OCI-LY7 (cell line): Measurements from ENCODE around the gene ZC3H8. TPM values are rescaled to one million over a fixed set of nuclear protein-coding genes. Genes with fewer than 3 reads are reported as not detected.

Experiments
- BruUV-seq: library from RNA; stranded (reverse); fragments of 400-500 nt; replicated peaks from 2 replicates; lab custom pipeline; 2021; lab: Mats Ljungman, UMichigan
- CTCF ChIA-PET: fragments of 300-600 bp; sonication (Branson Sonifier 250); formaldehyde crosslinking; loops from one replicate; lab custom pipeline; 2022; ENCODE audit warnings: antibody characterized with exemption; ENCODE audit not compliant: unreplicated experiment; lab: Charles Lee
- POLR2A ChIA-PET: fragments of 300-600 bp; sonication (Branson Sonifier 250); formaldehyde crosslinking; loops from one replicate; lab custom pipeline; 2022; ENCODE audit warnings: antibody characterized with exemption; lab: Charles Lee
- DNase-seq: peaks from one replicate; pipeline ENCODE4 v3.0.0-alpha.2; 2015; ENCODE audit warnings: low spot score
- H2AFZ ChIP-seq: fragments of 200-600 bp; sonication (generic), shearing (Covaris generic); 2 replicates; pipeline ENCODE4 v1.6.1; 2014; ENCODE audit warnings: mild to moderate bottlenecking, antibody characterized with exemption, low read length, moderate library complexity
- H3K27ac ChIP-seq: fragments of 200-600 bp; sonication (generic); 2 replicates; pipeline ENCODE4 v1.5.1; 2014; ENCODE audit warnings: mixed run types, low read depth, mild to moderate bottlenecking, moderate library complexity, low read length, inconsistent platforms; ENCODE audit not compliant: poor library complexity, severe bottlenecking
- H3K36me3 ChIP-seq: fragments of 200-600 bp; sonication (generic); 2 replicates; pipeline ENCODE4 v1.6.1; 2014; ENCODE audit warnings: mild to moderate bottlenecking, antibody characterized with exemption, low read length, moderate library complexity, mixed read lengths; ENCODE audit not compliant: insufficient read depth
- H3K4me1 ChIP-seq: fragments of 200-600 bp; sonication (generic); 2 replicates; pipeline ENCODE4 v1.5.1; 2014; ENCODE audit warnings: mild to moderate bottlenecking, low read length; ENCODE audit not compliant: insufficient read depth, poor library complexity, severe bottlenecking
- H3K4me2 ChIP-seq: fragments of 200-600 bp; sonication (generic); 2 replicates; pipeline ENCODE4 v1.6.1; 2014; ENCODE audit warnings: mild to moderate bottlenecking, low read length
- H3K4me3 ChIP-seq: fragments of 200-600 bp; sonication (generic); 2 replicates; pipeline ENCODE4 v1.5.1; 2014; ENCODE audit warnings: mild to moderate bottlenecking, low read depth, low read length; ENCODE audit not compliant: poor library complexity, severe bottlenecking
- H3K79me2 ChIP-seq: fragments of 200-600 bp; sonication (generic); 2 replicates; pipeline ENCODE4 v1.6.1; 2016; ENCODE audit warnings: low read depth, mild to moderate bottlenecking, low read length, moderate library complexity, mixed read lengths; ENCODE audit not compliant: insufficient read depth
- H3K9me2 ChIP-seq: fragments of 200-600 bp; sonication (generic); 2 replicates; pipeline ENCODE4 v1.6.1; 2016; ENCODE audit warnings: mild to moderate bottlenecking, low read length, mixed read lengths; ENCODE audit not compliant: insufficient read depth
- H3K9me3 ChIP-seq: fragments of 200-600 bp; sonication (generic); 2 replicates; pipeline ENCODE4 v1.6.1; 2014; ENCODE audit warnings: mild to moderate bottlenecking, mixed run types, low read length, mixed read lengths
- H4K20me1 ChIP-seq: fragments of 200-600 bp; sonication (generic); 2 replicates; pipeline ENCODE4 v1.6.1; 2014; ENCODE audit warnings: mild to moderate bottlenecking, antibody characterized with exemption, low read length, moderate library complexity, mixed read lengths; ENCODE audit not compliant: insufficient read depth
- EZH2phosphoT487 ChIP-seq: fragments of 200-600 bp; sonication (generic); IDR thresholded peaks from 2 replicates; pipeline ENCODE4 v1.6.1; 2018; ENCODE audit warnings: low read depth, borderline replicate concordance, mild to moderate bottlenecking, mixed run types, antibody characterized with exemption, low read length, moderate library complexity, mixed read lengths
- intact Hi-C: fragments of 100-400 bp; cut with micrococcal nuclease; formaldehyde crosslinking; loops from one replicate; pipeline ENCODE4 v1.10.0; 2022; ENCODE audit not compliant: unreplicated experiment
- total RNA-seq, 2 experiments: library from RNA; depleted of rRNA in 1 of 2; stranded (reverse); fragments of >200 nt in 1 of 2; shearing (Covaris generic) in 1 of 2; gene quantifications; 2 replicates each; pipeline ENCODE4 v1.2.3, GENCODE V29; 2014 to 2022
- TF ChIP-seq, protein P1 (sequence below): fragments of 200-600 bp; sonication (generic); conservative IDR thresholded peaks from 2 replicates; pipeline ENCODE4 v1.5.1; 2014; ENCODE audit warnings: mild to moderate bottlenecking, antibody characterized with exemption, low read length, moderate library complexity, mixed read lengths

Gene ZC3H8
- total RNA-seq, 2 experiments from 2014 or later = 15.0 to 23.8 TPM

- no TSS peak for BruUV-seq
- H3K27ac ChIP-seq = no peak overlapping the region
- ChIA-PET CTCF (no interaction called here), POLR2A (interaction anchor here (0.5 kb wide), 1 partner anchor 92 kb away, joined by 6 read pairs; no protein-coding TSS in a partner anchor)
- H3K4me1 ChIP-seq = peaks cover 13% of the 10 kb centered on the region
- DNase-seq = no peak
- H3K4me2 ChIP-seq = no peak overlapping the region
- no peak overlapping the region for H3K4me3 ChIP-seq
- no peaks in the 10 kb centered on the region for H3K9me2 ChIP-seq
- H2AFZ ChIP-seq = no peak overlapping the region
- H3K79me2 ChIP-seq = no peaks in the 10 kb centered on the region
- H3K9me3 ChIP-seq = no peaks in the 10 kb centered on the region
- H3K36me3 ChIP-seq = no peaks in the 10 kb centered on the region
- no peak for TF ChIP-seq EZH2phosphoT487
- intact Hi-C loops = no loop called here
- H4K20me1 ChIP-seq = no peaks in the 10 kb centered on the region
Measured at GRCh38 chr2:112164876-112165275, 90.0 kb downstream of the ZC3H8 start.

- CTCF ChIA-PET = no interaction called here
- no peak for DNase-seq
- Histone ChIP-seq H3K36me3 (no peaks in the 10 kb centered on the region), H3K4me1 (peaks cover 24% of the 10 kb centered on the region), H4K20me1 (no peaks in the 10 kb centered on the region), H3K27ac (no peak overlapping the region), H3K9me2 (no peaks in the 10 kb centered on the region), H3K4me2 (no peak overlapping the region), H3K4me3 (no peak overlapping the region), H3K9me3 (no peaks in the 10 kb centered on the region), H2AFZ (no peak overlapping the region), H3K79me2 (no peaks in the 10 kb centered on the region)
- TF ChIP-seq, protein P1, sequence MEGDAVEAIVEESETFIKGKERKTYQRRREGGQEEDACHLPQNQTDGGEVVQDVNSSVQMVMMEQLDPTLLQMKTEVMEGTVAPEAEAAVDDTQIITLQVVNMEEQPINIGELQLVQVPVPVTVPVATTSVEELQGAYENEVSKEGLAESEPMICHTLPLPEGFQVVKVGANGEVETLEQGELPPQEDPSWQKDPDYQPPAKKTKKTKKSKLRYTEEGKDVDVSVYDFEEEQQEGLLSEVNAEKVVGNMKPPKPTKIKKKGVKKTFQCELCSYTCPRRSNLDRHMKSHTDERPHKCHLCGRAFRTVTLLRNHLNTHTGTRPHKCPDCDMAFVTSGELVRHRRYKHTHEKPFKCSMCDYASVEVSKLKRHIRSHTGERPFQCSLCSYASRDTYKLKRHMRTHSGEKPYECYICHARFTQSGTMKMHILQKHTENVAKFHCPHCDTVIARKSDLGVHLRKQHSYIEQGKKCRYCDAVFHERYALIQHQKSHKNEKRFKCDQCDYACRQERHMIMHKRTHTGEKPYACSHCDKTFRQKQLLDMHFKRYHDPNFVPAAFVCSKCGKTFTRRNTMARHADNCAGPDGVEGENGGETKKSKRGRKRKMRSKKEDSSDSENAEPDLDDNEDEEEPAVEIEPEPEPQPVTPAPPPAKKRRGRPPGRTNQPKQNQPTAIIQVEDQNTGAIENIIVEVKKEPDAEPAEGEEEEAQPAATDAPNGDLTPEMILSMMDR = no peak
- no peak for TF ChIP-seq EZH2phosphoT487
- intact Hi-C loops = no loop called here
- BruUV-seq = no TSS peak
- POLR2A ChIA-PET = no interaction called here
Measured at GRCh38 chr2:112163541-112163981, 91.3 kb downstream of the ZC3H8 start.

- TF ChIP-seq, protein P1 = no peak
- no peak for TF ChIP-seq EZH2phosphoT487
- Histone ChIP-seq H3K9me3 (no peaks in the 10 kb centered on the region), H3K4me2 (no peak overlapping the region), H3K79me2 (no peaks in the 10 kb centered on the region), H3K4me1 (peaks cover 24% of the 10 kb centered on the region), H3K4me3 (no peak overlapping the region), H3K36me3 (no peaks in the 10 kb centered on the region), H2AFZ (no peak overlapping the region), H3K27ac (no peak overlapping the region), H3K9me2 (no peaks in the 10 kb centered on the region), H4K20me1 (no peaks in the 10 kb centered on the region)
- DNase-seq = no peak
- intact Hi-C loops = no loop called here
- CTCF ChIA-PET = no interaction called here
- BruUV-seq = no TSS peak
- POLR2A ChIA-PET = no interaction called here
Measured at GRCh38 chr2:112162956-112163355, 91.9 kb downstream of the ZC3H8 start.
